OCI-LY1 (cell line): Measurements from ENCODE around the gene TENM4.

Experiments used
- H2AFZ ChIP-seq: fragments of 200-600 bp; sonication (generic), shearing (Covaris generic); 2 replicates; pipeline ENCODE4 v1.6.0; 2014; ENCODE audit warnings: antibody characterized with exemption, mild to moderate bottlenecking, low read length
- H3F3A ChIP-seq: fragments of 200-600 bp; sonication (generic), shearing (Covaris generic); 2 replicates; pipeline ENCODE4 v1.6.0; 2014; ENCODE audit warnings: mild to moderate bottlenecking, antibody characterized with exemption, low read length, moderate library complexity; ENCODE audit not compliant: insufficient read depth
- H3K27ac ChIP-seq: fragments of 200-600 bp; sonication (generic); 2 replicates; pipeline ENCODE4 v1.5.1; 2014; ENCODE audit warnings: low read length, mixed run types, mild to moderate bottlenecking, low read depth; ENCODE audit not compliant: poor library complexity, severe bottlenecking
- H3K27me3 ChIP-seq: fragments of 200-600 bp; sonication (generic); 2 replicates; pipeline ENCODE4 v1.6.0; 2014; ENCODE audit warnings: antibody characterized with exemption, mild to moderate bottlenecking, low read length, moderate library complexity; ENCODE audit not compliant: insufficient read depth
- H3K36me3 ChIP-seq: fragments of 200-600 bp; sonication (generic); 2 replicates; pipeline ENCODE4 v1.6.1; 2014; ENCODE audit warnings: mild to moderate bottlenecking, antibody characterized with exemption, low read length, moderate library complexity, mixed read lengths; ENCODE audit not compliant: insufficient read depth
- H3K4me1 ChIP-seq: fragments of 200-600 bp; sonication (generic); 2 replicates; pipeline ENCODE4 v1.5.1; 2014; ENCODE audit warnings: mild to moderate bottlenecking, low read length, moderate library complexity; ENCODE audit not compliant: insufficient read depth, severe bottlenecking
- H3K4me2 ChIP-seq: fragments of 200-600 bp; sonication (generic), shearing (Covaris generic); 2 replicates; pipeline ENCODE4 v1.6.1; 2014; ENCODE audit warnings: low read length
- H3K4me3 ChIP-seq: fragments of 200-600 bp; sonication (generic); 2 replicates; pipeline ENCODE4 v1.5.1; 2014; ENCODE audit warnings: low read length, low read depth, mild to moderate bottlenecking, mixed read lengths; ENCODE audit not compliant: poor library complexity, severe bottlenecking
- H3K79me2 ChIP-seq: fragments of 200-600 bp; shearing (Covaris generic); 2 replicates; pipeline ENCODE4 v1.6.1; 2016; ENCODE audit warnings: mixed run types, low read length, mixed read lengths; ENCODE audit not compliant: insufficient read depth
- H3K9ac ChIP-seq: fragments of 200-600 bp; sonication (generic), shearing (Covaris generic); 2 replicates; pipeline ENCODE4 v1.6.1; 2014; ENCODE audit warnings: mild to moderate bottlenecking, low read length, mixed read lengths
- H3K9me2 ChIP-seq: fragments of 200-600 bp; sonication (generic), shearing (Covaris generic); 2 replicates; pipeline ENCODE4 v1.6.1; 2014; ENCODE audit warnings: low read depth, mild to moderate bottlenecking, low read length, mixed read lengths
- H3K9me3 ChIP-seq: fragments of 200-600 bp; shearing (Covaris generic); 2 replicates; pipeline ENCODE4 v1.6.1; 2014; ENCODE audit warnings: low read length, mixed read lengths
- H4K20me1 ChIP-seq: fragments of 200-600 bp; sonication (generic), shearing (Covaris generic); 2 replicates; pipeline ENCODE4 v1.6.0; 2016; ENCODE audit warnings: mild to moderate bottlenecking, low read length; ENCODE audit not compliant: insufficient read depth
- CTCF ChIP-seq: fragments of 200-600 bp; sonication (generic), shearing (Covaris generic); IDR thresholded peaks from 2 replicates; pipeline ENCODE4 v1.5.1; 2017; ENCODE audit warnings: mild to moderate bottlenecking, antibody characterized with exemption, low read length, moderate library complexity, mixed read lengths
- EZH2 ChIP-seq: fragments of 200-600 bp; sonication (generic), shearing (Covaris generic); IDR thresholded peaks from 2 replicates; pipeline ENCODE4 v1.8.0; 2017; ENCODE audit warnings: borderline replicate concordance, mixed run types, mild to moderate bottlenecking, antibody characterized with exemption, low read length, moderate library complexity, mixed read lengths

Gene TENM4

GRCh38 chr11:78669249-78669648 is 771.6 kb downstream of the TENM4 start:
- H3K9me2 ChIP-seq, result no peaks in the 10 kb centered on the region
- no peak overlapping the region for H2AFZ ChIP-seq
- no peaks in the 10 kb centered on the region for H3K79me2 ChIP-seq
- no peak overlapping the region for H3K4me3 ChIP-seq
- no peaks in the 10 kb centered on the region for H3K27me3 ChIP-seq
- no peaks in the 10 kb centered on the region for H3K9me3 ChIP-seq
- no peaks in the 10 kb centered on the region for H3K4me1 ChIP-seq
- TF ChIP-seq CTCF (no peak), EZH2 (no peak)
- H4K20me1 ChIP-seq, result no peaks in the 10 kb centered on the region
- no peak overlapping the region for H3K4me2 ChIP-seq
- no peaks in the 10 kb centered on the region for H3F3A ChIP-seq
- H3K9ac ChIP-seq, result no peak overlapping the region
- H3K27ac ChIP-seq, result no peak overlapping the region
- H3K36me3 ChIP-seq, result no peaks in the 10 kb centered on the region

- Histone ChIP-seq H3K4me3 (no peak overlapping the region), H3K27me3 (no peaks in the 10 kb centered on the region), H4K20me1 (no peaks in the 10 kb centered on the region), H3K9me3 (no peaks in the 10 kb centered on the region), H3K9ac (no peak overlapping the region), H3K9me2 (no peaks in the 10 kb centered on the region), H3K4me1 (no peaks in the 10 kb centered on the region), H3F3A (no peaks in the 10 kb centered on the region), H3K36me3 (no peaks in the 10 kb centered on the region), H3K4me2 (no peak overlapping the region), H3K27ac (no peak overlapping the region), H3K79me2 (no peaks in the 10 kb centered on the region), H2AFZ (no peak overlapping the region)
- no peak for TF ChIP-seq CTCF
- no peak for TF ChIP-seq EZH2
Observed at GRCh38 chr11:78667461-78667860, 773.4 kb downstream of the TENM4 start.

DNA sequence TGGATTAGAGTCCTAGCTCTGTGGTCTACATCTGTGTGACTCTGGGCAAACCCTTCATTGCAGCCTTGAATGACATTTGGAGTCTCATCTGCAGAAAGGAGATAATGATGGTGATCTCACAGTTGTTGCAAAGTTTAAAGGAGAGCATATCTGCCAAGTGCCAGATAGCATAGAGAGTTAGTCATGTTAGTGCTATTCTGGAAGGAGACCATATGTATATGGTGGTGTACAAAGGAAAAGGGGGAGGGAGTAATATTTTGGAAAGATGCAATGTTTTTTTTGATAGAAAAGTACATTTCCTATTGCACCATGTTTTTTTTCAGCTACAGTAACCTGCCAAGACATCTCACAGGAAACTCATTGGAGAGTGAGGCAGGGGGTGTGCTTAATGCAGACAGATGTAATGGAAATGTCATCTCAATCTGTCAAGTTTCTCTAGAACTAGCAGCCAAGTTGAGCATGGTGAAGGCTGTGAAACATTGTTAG is 774.1 kb downstream of the TENM4 start:
- H2AFZ ChIP-seq, result no peak overlapping the region
- H3K4me1 ChIP-seq, result no peaks in the 10 kb centered on the region
- no peaks in the 10 kb centered on the region for H3K9me3 ChIP-seq
- H3K4me3 ChIP-seq, result no peak overlapping the region
- H3K79me2 ChIP-seq, result no peaks in the 10 kb centered on the region
- no peak overlapping the region for H3K9ac ChIP-seq
- H3K27me3 ChIP-seq, result no peaks in the 10 kb centered on the region
- no peaks in the 10 kb centered on the region for H3K36me3 ChIP-seq
- no peaks in the 10 kb centered on the region for H4K20me1 ChIP-seq
- no peak overlapping the region for H3K27ac ChIP-seq
- H3F3A ChIP-seq, result no peaks in the 10 kb centered on the region
- no peaks in the 10 kb centered on the region for H3K9me2 ChIP-seq
- no peak for TF ChIP-seq EZH2
- no peak for TF ChIP-seq CTCF
- no peak overlapping the region for H3K4me2 ChIP-seq
